GM12865 (cell line): ENCODE results near the gene ADRB1.

ENCODE experiments used
- DNase-seq: peaks from one replicate; pipeline ENCODE4 v3.0.0; 2010; ENCODE audit warnings: low read depth
- H3K4me3 ChIP-seq: 2 replicates; pipeline ENCODE4 v1.5.1; 2011; ENCODE audit warnings: mild to moderate bottlenecking, low read depth, low read length, control low read depth
- TF ChIP-seq, protein P1 (sequence below): IDR thresholded peaks from 2 replicates; pipeline ENCODE4 v1.5.1; 2011; ENCODE audit warnings: low read length, control low read depth, low read depth, inconsistent platforms; ENCODE audit not compliant: insufficient read depth; ENCODE audit errors: missing control alignments

Gene ADRB1

DNA sequence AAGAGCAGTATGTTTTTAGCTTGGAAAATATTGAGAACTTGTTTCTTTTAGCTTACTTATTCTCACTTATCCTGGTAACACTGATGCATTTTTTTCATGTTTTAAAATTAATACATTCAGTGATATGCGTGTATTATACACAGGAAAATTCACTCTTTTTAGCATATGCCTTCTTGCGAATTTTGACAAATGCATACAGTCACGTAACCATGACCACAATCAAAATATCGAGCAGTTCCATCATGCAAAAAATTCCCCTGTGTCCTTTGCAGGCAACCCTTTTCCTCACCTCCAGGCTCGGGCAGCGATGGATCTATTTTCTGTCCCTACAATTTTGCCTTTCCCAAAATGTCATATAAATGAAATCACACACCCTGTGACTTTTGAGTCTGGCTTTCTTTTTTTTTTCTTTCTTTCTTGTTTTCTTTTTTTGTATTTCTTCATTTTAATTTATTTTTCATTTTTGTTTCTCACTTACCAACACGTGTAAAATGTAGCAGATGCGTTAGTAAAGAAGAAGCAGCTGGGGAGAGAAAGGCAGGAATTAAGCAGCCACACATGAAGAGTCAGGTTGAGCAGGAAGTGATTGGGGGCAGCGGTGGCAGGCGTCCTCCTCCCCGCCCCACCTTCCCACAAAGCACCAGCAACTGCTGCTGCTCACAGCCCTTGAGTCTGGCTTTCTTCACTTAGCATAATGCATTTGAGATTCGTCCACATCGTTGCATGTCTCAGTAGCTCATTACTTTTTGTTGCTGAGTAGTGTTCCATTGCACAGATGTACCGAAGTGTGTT lies 29.9 kb downstream of the ADRB1 start:
- peak; percentile 74 for DNase-seq
- TF ChIP-seq, protein P1, sequence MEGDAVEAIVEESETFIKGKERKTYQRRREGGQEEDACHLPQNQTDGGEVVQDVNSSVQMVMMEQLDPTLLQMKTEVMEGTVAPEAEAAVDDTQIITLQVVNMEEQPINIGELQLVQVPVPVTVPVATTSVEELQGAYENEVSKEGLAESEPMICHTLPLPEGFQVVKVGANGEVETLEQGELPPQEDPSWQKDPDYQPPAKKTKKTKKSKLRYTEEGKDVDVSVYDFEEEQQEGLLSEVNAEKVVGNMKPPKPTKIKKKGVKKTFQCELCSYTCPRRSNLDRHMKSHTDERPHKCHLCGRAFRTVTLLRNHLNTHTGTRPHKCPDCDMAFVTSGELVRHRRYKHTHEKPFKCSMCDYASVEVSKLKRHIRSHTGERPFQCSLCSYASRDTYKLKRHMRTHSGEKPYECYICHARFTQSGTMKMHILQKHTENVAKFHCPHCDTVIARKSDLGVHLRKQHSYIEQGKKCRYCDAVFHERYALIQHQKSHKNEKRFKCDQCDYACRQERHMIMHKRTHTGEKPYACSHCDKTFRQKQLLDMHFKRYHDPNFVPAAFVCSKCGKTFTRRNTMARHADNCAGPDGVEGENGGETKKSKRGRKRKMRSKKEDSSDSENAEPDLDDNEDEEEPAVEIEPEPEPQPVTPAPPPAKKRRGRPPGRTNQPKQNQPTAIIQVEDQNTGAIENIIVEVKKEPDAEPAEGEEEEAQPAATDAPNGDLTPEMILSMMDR: no peak
- no peak overlapping the region for H3K4me3 ChIP-seq

DNA sequence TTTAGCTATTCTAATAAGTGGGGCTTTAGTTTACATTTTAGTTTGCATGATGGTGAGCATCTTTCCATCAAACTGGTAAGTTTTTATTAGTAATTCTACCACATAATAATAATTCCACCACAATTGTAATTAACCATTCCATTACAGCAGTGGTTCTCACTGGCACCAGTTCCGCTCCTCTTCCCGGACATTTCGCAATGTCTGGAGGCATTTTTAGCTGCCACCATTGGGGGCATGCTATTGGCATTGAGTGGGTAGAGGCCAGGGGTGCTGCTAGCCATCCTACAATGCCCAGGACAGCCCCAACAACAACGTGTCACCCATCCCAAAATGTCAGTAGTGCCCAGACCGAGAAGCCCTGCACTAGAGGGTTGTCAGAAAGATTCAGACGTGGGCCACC lies 31.4 kb downstream of the ADRB1 start:
- DNase-seq: no peak
- no peak overlapping the region for H3K4me3 ChIP-seq
- TF ChIP-seq, protein P1: no peak

DNA sequence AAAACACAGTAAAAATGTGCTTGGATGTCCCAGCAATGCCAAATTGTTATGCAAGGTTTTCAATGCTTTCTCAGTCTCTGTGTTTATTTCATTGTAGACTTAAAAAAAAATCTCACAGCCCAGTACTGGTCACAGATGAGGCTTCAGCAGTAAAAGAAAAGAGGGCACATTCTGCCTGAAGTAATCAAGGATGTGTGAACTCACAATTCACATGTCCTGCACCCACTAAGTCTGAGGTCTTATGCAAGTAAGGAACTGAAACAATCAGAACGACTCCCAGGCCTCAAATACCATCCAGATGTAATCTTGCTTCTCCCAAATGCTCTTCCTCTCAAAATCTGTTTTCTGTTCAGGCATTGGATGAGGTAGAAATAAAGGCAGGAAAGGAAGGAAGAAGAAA lies 33.7 kb downstream of the ADRB1 start:
- DNase-seq: peak; percentile 39
- TF ChIP-seq, protein P1: no peak

DNA sequence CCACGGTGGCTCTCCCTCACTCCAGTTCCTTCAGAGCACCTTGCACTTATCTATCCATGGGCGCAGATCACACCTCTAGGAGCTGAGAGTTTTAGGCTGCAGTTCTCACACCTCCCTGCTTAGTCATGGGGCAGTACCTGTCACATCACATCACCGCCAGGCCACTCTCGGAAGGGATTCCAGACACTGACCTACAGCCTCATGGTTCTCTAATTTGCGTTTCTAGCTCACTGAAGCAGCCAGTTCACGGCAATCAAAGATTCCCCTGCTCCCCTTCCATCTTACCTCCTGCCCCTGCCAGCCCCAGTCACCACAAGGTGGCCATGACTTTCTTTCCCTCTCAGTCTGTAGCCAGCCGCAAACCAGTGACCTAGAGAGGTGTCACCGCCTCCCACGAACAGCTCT lies 34.2 kb downstream of the ADRB1 start:
- H3K4me3 ChIP-seq: no peak overlapping the region
- TF ChIP-seq, protein P1: peak; percentile 22
- peak; percentile 62 for DNase-seq

More for the DNA sequence above, 33.7 kb downstream of the ADRB1 start:
- H3K4me3 ChIP-seq: no peak overlapping the region

DNA sequence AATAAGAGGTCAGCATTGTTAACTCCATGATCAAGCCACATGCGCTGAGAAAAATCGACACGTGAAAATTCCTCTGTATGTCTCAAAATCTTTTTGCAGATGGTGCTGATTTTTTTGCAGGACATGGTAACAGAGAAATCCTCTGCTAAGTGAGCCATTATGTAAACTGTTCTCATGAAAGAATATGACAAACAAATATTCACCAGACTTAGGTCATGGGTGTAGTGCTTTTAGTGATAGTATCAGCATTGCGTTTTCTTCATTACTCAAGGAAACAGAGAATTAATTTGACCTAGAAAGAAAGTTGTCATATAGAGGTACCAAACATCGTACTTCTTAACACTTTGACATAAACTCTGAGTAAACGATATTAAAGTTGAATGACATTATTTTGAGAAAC lies 34.7 kb downstream of the ADRB1 start:
- no peak overlapping the region for H3K4me3 ChIP-seq
- no peak for DNase-seq
- TF ChIP-seq, protein P1: no peak

DNA sequence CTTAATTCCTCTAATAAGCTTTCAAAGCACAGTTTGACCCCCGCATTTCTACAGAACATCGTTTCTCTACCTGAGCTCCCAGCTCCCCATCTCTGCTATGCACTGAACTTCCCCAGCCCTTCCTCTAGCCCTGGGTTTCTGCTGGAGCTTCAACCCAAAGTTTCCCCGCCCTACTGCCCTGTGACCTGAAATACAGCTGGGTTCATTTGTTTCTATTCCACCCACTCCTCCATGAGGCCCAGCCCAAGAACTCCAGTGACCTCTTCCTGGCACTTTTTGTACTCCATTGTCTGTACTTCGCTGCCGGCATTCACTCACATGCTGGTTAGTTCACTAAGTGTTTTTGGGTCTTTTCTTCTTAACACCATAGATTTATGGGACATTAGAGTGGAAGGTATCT lies 35.8 kb downstream of the ADRB1 start:
- no peak for DNase-seq
- TF ChIP-seq, protein P1: no peak
- H3K4me3 ChIP-seq: no peak overlapping the region

DNA sequence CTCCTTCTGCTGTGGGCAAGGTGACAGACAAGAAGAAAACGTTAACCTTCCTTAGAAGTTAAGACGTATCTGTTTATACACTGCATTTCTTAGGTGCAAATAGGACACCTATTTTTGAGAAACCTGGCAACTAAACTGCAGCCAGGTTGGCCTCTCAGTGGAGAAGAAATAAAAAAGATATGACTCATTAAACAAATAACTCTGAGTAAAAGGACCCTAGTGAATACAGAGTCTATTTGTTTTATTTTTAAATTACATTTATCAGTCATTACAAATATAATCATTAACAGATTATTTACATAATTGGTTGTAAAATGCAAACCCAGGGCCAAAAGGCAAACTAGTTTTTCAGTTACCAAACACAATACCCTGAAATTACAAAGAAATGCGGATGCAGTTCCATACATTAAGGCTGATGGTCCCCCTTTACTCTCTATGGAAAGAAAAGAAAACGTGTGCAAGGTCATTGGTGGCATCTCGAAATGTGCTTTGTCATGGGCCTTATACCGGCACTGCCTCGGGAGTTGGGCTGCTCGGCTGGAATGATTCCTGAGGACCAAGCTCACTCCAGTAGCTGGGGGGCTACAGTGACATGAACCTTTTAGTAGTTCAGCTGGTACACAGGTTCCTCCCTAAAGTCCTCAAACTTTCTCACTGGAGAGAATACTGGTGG lies 38.4 kb downstream of the ADRB1 start:
- no peak overlapping the region for H3K4me3 ChIP-seq
- DNase-seq: no peak
- TF ChIP-seq, protein P1: no peak
